ENCODE results near the gene DNM3.
A peak's percentile ranks its signal among the peaks of the same experiment; 100 is the strongest.

DNM3 gene

DNA sequence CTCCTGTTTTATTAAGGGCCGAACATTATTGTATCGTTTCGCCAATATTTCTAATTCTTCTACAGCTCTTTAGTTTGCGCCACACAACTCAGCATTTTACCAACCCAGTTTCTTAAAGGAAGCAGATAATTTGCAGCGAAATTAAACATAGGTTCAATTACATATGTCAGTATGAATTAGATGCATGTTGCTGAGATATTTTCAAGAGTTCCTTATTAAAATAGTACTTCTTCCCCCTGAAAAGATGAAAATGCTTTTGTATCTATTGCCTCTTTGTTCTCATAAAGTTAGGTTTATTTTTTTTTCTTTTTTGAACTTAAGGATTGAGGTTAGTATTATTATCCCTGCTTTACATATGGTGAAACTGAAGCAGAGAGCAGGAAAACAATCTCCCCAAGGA is 395.7 kb downstream of the DNM3 start:
- Mint-ChIP-seq H3K36me3 (ENCODE audit: low read depth) (peaks cover 4% of the 10 kb centered on the region), H3K9me3 (peaks cover 19% of the 10 kb centered on the region), H3K4me1 (peaks cover 34% of the 10 kb centered on the region), H3K27ac (peak overlapping the region; percentile 57 to 95 (median 60)), H3K4me3 (no peak overlapping the region), H3K27me3 (ENCODE audit: low read depth) (no peaks in the 10 kb centered on the region)
- TF ChIP-seq, protein P1, sequence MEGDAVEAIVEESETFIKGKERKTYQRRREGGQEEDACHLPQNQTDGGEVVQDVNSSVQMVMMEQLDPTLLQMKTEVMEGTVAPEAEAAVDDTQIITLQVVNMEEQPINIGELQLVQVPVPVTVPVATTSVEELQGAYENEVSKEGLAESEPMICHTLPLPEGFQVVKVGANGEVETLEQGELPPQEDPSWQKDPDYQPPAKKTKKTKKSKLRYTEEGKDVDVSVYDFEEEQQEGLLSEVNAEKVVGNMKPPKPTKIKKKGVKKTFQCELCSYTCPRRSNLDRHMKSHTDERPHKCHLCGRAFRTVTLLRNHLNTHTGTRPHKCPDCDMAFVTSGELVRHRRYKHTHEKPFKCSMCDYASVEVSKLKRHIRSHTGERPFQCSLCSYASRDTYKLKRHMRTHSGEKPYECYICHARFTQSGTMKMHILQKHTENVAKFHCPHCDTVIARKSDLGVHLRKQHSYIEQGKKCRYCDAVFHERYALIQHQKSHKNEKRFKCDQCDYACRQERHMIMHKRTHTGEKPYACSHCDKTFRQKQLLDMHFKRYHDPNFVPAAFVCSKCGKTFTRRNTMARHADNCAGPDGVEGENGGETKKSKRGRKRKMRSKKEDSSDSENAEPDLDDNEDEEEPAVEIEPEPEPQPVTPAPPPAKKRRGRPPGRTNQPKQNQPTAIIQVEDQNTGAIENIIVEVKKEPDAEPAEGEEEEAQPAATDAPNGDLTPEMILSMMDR (IDR thresholded peaks at IDR 0.05; ENCODE audit: unreplicated experiment in 3 of 3) = no peak

DNA sequence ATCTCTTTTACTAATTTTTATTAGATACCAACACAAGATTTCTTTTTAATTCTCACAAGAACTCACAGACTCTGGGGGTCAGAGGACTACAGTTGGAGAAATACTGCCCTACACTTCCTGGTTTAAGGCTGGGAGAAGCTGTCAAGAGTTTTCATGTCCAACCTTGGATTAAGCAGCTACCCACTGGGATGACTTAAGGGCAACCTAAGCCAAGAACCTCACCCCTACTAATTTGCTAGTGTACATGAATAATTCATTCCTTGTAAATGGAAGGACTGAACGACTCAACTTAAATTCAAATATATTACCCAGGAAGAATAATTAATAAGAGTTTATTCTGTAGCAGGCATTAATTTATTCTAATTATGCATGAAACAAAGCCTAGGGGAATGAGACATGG is 396.9 kb downstream of the DNM3 start:
- peak overlapping the region; percentile 83 to 95 (median 90) for H3K27ac Mint-ChIP-seq
- no peaks in the 10 kb centered on the region for H3K27me3 Mint-ChIP-seq (ENCODE audit: low read depth)
- TF ChIP-seq, protein P1 (IDR thresholded peaks at IDR 0.05; ENCODE audit: unreplicated experiment in 3 of 3) = no peak
- H3K9me3 Mint-ChIP-seq = peaks cover 7% of the 10 kb centered on the region
- H3K36me3 Mint-ChIP-seq (ENCODE audit: low read depth) = peaks cover 3% of the 10 kb centered on the region
- peaks cover 35% of the 10 kb centered on the region for H3K4me1 Mint-ChIP-seq
- H3K4me3 Mint-ChIP-seq = no peak overlapping the region

DNA sequence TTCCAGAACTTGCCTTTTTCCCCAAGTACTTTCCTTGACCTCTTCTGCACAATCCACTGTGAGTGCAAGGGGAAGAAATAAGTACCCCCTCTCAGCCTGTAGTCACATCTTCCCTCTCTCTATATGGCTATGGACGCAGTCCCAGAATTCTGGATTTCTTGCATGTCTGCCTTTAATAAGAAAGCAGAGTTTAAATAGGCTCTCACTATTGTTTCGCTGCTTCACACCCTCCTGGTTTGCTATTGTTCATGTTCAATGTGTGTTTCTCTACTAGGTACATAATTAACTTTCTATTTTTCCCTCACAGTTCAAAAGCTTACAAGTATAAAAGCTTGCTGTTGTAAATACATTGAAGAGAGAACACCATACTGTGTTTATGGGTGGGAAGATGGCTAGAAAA is 397.7 kb downstream of the DNM3 start:
- Mint-ChIP-seq H3K4me1 (peaks cover 35% of the 10 kb centered on the region), H3K9me3 (peaks cover 6% of the 10 kb centered on the region), H3K27ac (peak overlapping the region; percentile 83 to 95 (median 90)), H3K36me3 (ENCODE audit: low read depth) (peaks cover 3% of the 10 kb centered on the region), H3K4me3 (no peak overlapping the region), H3K27me3 (ENCODE audit: low read depth) (no peaks in the 10 kb centered on the region)
- TF ChIP-seq, protein P1 (IDR thresholded peaks at IDR 0.05; ENCODE audit: unreplicated experiment in 3 of 3) = no peak

DNA sequence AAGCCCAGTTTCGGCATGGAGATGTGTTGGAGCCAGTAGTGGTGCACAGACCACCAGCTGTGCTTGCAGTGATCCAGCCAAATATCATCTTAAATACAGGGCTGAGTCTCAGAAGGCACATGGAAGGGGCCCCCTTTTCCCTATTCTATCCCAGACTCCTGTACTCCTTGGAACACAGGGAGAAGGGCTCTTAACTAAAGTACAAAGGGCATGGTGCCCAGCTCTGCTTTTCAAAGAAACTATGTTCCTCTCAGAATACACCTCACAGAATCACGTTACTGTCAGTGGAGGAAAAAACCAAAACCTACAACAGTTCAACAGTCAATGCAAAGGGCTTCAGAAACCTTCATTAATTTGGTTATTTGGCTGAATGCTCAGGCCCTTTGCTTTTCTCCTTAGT is 398.6 kb downstream of the DNM3 start:
- TF ChIP-seq, protein P1 (IDR thresholded peaks at IDR 0.05; ENCODE audit: unreplicated experiment in 3 of 3) = no peak
- H3K9me3 Mint-ChIP-seq = peaks cover 6% of the 10 kb centered on the region
- no peaks in the 10 kb centered on the region for H3K27me3 Mint-ChIP-seq (ENCODE audit: low read depth)
- peaks cover 35% of the 10 kb centered on the region for H3K4me1 Mint-ChIP-seq
- peaks cover 3% of the 10 kb centered on the region for H3K36me3 Mint-ChIP-seq (ENCODE audit: low read depth)
- H3K27ac Mint-ChIP-seq = peak overlapping the region; percentile 83 to 95 (median 90)
- peak overlapping the region in 1 of 3 experiments; percentile 34 for H3K4me3 Mint-ChIP-seq

DNA sequence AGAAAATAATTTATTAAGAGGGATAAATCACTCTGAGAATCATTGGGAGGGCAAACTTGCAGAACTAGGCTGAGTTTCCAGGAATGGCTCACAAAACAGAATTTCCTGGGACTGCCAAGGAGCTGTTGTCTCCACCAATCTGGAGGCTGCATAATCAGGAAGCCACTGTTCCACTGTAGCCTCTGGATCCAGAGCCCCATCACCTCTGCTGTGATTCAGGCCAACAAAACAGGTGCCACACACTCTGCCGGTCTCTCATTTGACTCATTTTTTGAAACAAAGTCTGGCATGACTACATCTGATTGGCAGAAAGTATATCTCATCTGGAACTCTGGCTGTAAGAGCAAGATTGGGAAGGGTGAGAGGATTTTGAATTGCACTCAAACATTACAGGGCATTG is 400.2 kb downstream of the DNM3 start:
- Mint-ChIP-seq H3K27me3 (ENCODE audit: low read depth) (no peaks in the 10 kb centered on the region), H3K4me3 (no peak overlapping the region), H3K4me1 (peaks cover 45% of the 10 kb centered on the region), H3K9me3 (peaks cover 4% of the 10 kb centered on the region), H3K27ac (peak overlapping the region; percentile 8 to 78 (median 77)), H3K36me3 (ENCODE audit: low read depth) (peaks cover 3% of the 10 kb centered on the region)
- TF ChIP-seq, protein P1 (IDR thresholded peaks at IDR 0.05; ENCODE audit: unreplicated experiment in 3 of 3) = no peak

DNA sequence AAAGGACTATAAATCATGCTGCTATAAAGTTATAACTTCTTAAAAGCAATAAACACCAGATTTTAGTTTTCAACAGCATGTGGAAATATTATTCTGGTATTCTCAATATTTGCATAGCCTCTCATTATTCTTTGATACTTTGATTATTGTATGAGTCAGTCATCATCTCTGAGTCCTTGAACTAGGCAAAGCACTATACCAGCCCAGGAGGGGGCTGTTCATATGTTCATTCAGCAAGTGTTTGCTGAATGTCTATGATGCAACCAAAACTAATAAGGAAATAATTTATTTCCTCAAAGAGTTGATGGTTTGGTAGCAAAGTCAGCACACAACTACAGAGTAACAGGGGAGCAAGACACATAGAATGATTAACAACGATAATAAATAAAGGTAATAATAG is 403.6 kb downstream of the DNM3 start:
- Mint-ChIP-seq H3K27me3 (ENCODE audit: low read depth) (no peaks in the 10 kb centered on the region), H3K4me1 (peaks cover 37% of the 10 kb centered on the region), H3K27ac (peak overlapping the region; percentile 42 to 89 (median 82)), H3K36me3 (ENCODE audit: low read depth) (no peaks in the 10 kb centered on the region), H3K9me3 (peaks cover 2% of the 10 kb centered on the region), H3K4me3 (no peak overlapping the region)
- TF ChIP-seq, protein P1 (IDR thresholded peaks at IDR 0.05; ENCODE audit: unreplicated experiment in 3 of 3) = no peak
